Glutamatergic neuron (in vitro differentiated cells): ENCODE data around the gene TMPRSS13. TPM values are rescaled to one million over a fixed set of nuclear protein-coding genes. Genes with fewer than 3 reads are reported as not detected.

Experiments
- DNase-seq: peaks from one replicate; pipeline ENCODE4 v3.0.0; 2022
- H3K27ac Mint-ChIP-seq: one replicate; pipeline ENCODE4 v1.8.0; 2020; ENCODE audit warnings: mild to moderate bottlenecking, mixed read lengths, inconsistent platforms; ENCODE audit not compliant: unreplicated experiment
- H3K27me3 Mint-ChIP-seq: one replicate; pipeline ENCODE4 v1.8.0; 2020; ENCODE audit warnings: mild to moderate bottlenecking, moderate library complexity, mixed read lengths, inconsistent platforms; ENCODE audit not compliant: unreplicated experiment
- H3K36me3 Mint-ChIP-seq: one replicate; pipeline ENCODE4 v1.8.0; 2020; ENCODE audit warnings: mild to moderate bottlenecking, mixed read lengths, inconsistent platforms; ENCODE audit not compliant: unreplicated experiment
- H3K4me1 Mint-ChIP-seq: one replicate; pipeline ENCODE4 v1.8.0; 2020; ENCODE audit warnings: mild to moderate bottlenecking, low read depth, mixed read lengths, inconsistent platforms; ENCODE audit not compliant: unreplicated experiment
- H3K4me3 Mint-ChIP-seq: one replicate; pipeline ENCODE4 v1.8.0; 2020; ENCODE audit warnings: mild to moderate bottlenecking, mixed read lengths, inconsistent platforms; ENCODE audit not compliant: unreplicated experiment
- H3K9me3 Mint-ChIP-seq: one replicate; pipeline ENCODE4 v1.8.0; 2020; ENCODE audit warnings: mild to moderate bottlenecking, moderate library complexity, mixed read lengths, inconsistent platforms; ENCODE audit not compliant: unreplicated experiment
- CTCF ChIP-seq: fragments of 200-600 bp; sonication (generic); IDR thresholded peaks from one replicate; pipeline ENCODE4 v1.5.0; 2021; ENCODE audit not compliant: partially characterized antibody, unreplicated experiment
- total RNA-seq: library from RNA; stranded (reverse); fragmentation: NEBNext Ultra II Directional; extraction: Animal tissue kit (Norgen Biotek cat#: 25700); gene quantifications from one replicate; pipeline ENCODE4 v1.2.1, GENCODE V29; 2021; ENCODE audit not compliant: unreplicated experiment

The TMPRSS13 gene
- total RNA-seq, 1 donor from 2014 or later: 0.32 TPM

GRCh38 chr11:117876059-117876340, 53.2 kb downstream of the TMPRSS13 start:
- peak overlapping the region; percentile 78 for H3K27ac Mint-ChIP-seq
- TF ChIP-seq CTCF: no peak
- H3K36me3 Mint-ChIP-seq: peaks cover 5% of the 10 kb centered on the region
- H3K4me1 Mint-ChIP-seq: peaks cover 13% of the 10 kb centered on the region
- DNase-seq: no peak
- H3K9me3 Mint-ChIP-seq: peaks cover 2% of the 10 kb centered on the region
- H3K4me3 Mint-ChIP-seq: peak overlapping the region; percentile 94
- peaks cover 20% of the 10 kb centered on the region for H3K27me3 Mint-ChIP-seq

- Mint-ChIP-seq H3K4me1 (peaks cover 16% of the 10 kb centered on the region), H3K27me3 (peaks cover 22% of the 10 kb centered on the region), H3K36me3 (peaks cover 5% of the 10 kb centered on the region), H3K4me3 (peak overlapping the region; percentile 94), H3K27ac (peak overlapping the region; percentile 78), H3K9me3 (peaks cover 2% of the 10 kb centered on the region)
- DNase-seq: no peak
- TF ChIP-seq CTCF: no peak
These were observed 53.7 kb downstream of the TMPRSS13 start for GRCh38 chr11:117875382-117876058.

GRCh38 chr11:117874910-117875381, 54.3 kb downstream of the TMPRSS13 start:
- peaks cover 17% of the 10 kb centered on the region for H3K4me1 Mint-ChIP-seq
- no peak for TF ChIP-seq CTCF
- H3K27me3 Mint-ChIP-seq: peaks cover 22% of the 10 kb centered on the region
- no peak for DNase-seq
- no peak overlapping the region for H3K27ac Mint-ChIP-seq
- H3K9me3 Mint-ChIP-seq: peaks cover 2% of the 10 kb centered on the region
- H3K4me3 Mint-ChIP-seq: peak overlapping the region; percentile 94
- H3K36me3 Mint-ChIP-seq: peaks cover 5% of the 10 kb centered on the region

- Mint-ChIP-seq H3K9me3 (peaks cover 3% of the 10 kb centered on the region), H3K27me3 (peaks cover 22% of the 10 kb centered on the region), H3K27ac (no peak overlapping the region), H3K4me1 (peaks cover 19% of the 10 kb centered on the region), H3K4me3 (peak overlapping the region; percentile 94), H3K36me3 (peaks cover 5% of the 10 kb centered on the region)
- DNase-seq: no peak
- no peak for TF ChIP-seq CTCF
These were observed 54.8 kb downstream of the TMPRSS13 start for GRCh38 chr11:117874253-117874909.

GRCh38 chr11:117873828-117874125, 55.4 kb downstream of the TMPRSS13 start:
- H3K9me3 Mint-ChIP-seq: peaks cover 4% of the 10 kb centered on the region
- peaks cover 19% of the 10 kb centered on the region for H3K27me3 Mint-ChIP-seq
- DNase-seq: no peak
- no peak overlapping the region for H3K4me3 Mint-ChIP-seq
- H3K36me3 Mint-ChIP-seq: peaks cover 3% of the 10 kb centered on the region
- peaks cover 21% of the 10 kb centered on the region for H3K4me1 Mint-ChIP-seq
- no peak overlapping the region for H3K27ac Mint-ChIP-seq
- no peak for TF ChIP-seq CTCF
